ENCODE data around the gene HENMT1.
"Not testable (repeated sequence)": the region's sequence is repeated elsewhere in the genome, so short reads cannot be mapped to it uniquely, and the experiment has no call there.

Gene HENMT1

GRCh38 chr1:108670131-108670773 lies 9.4 kb upstream of the HENMT1 start:
- Histone ChIP-seq H3K27ac (ENCODE audit: insufficient read depth, low read length, poor library complexity, severe bottlenecking) (no peak overlapping the region), H3K36me3 (ENCODE audit: control insufficient read depth, insufficient read depth, low read length) (no peaks in the 10 kb centered on the region), H3K9me3 (ENCODE audit: control insufficient read depth, low read length) (no peaks in the 10 kb centered on the region), H3K27me3 (replicated peaks; ENCODE audit: control insufficient read depth, insufficient read depth, low read length, poor library complexity, severe bottlenecking) (no peaks in the 10 kb centered on the region), H3K4me1 (ENCODE audit: control insufficient read depth, insufficient read depth, low read length, poor library complexity, severe bottlenecking) (no peaks in the 10 kb centered on the region), H3K4me3 (ENCODE audit: insufficient read depth, low read depth, low read length, poor library complexity, severe bottlenecking) (no peak overlapping the region)
- DNase-seq, result no peak

- DNase-seq, result no peak
- Histone ChIP-seq H3K4me1 (ENCODE audit: control insufficient read depth, insufficient read depth, low read length, poor library complexity, severe bottlenecking) (no peaks in the 10 kb centered on the region), H3K27me3 (replicated peaks; ENCODE audit: control insufficient read depth, insufficient read depth, low read length, poor library complexity, severe bottlenecking) (no peaks in the 10 kb centered on the region), H3K36me3 (ENCODE audit: control insufficient read depth, insufficient read depth, low read length) (no peaks in the 10 kb centered on the region), H3K9me3 (ENCODE audit: control insufficient read depth, low read length) (no peaks in the 10 kb centered on the region), H3K4me3 (ENCODE audit: insufficient read depth, low read depth, low read length, poor library complexity, severe bottlenecking) (no peak overlapping the region), H3K27ac (ENCODE audit: insufficient read depth, low read length, poor library complexity, severe bottlenecking) (no peak overlapping the region)
Measured at GRCh38 chr1:108669679-108670078, 8.8 kb upstream of the HENMT1 start.

- Histone ChIP-seq H3K4me1 (ENCODE audit: control insufficient read depth, insufficient read depth, low read length, poor library complexity, severe bottlenecking) (no peaks in the 10 kb centered on the region), H3K36me3 (ENCODE audit: control insufficient read depth, insufficient read depth, low read length) (no peaks in the 10 kb centered on the region), H3K27ac (ENCODE audit: insufficient read depth, low read length, poor library complexity, severe bottlenecking) (no peak overlapping the region), H3K4me3 (ENCODE audit: insufficient read depth, low read depth, low read length, poor library complexity, severe bottlenecking) (no peak overlapping the region), H3K9me3 (ENCODE audit: control insufficient read depth, low read length) (no peaks in the 10 kb centered on the region), H3K27me3 (replicated peaks; ENCODE audit: control insufficient read depth, insufficient read depth, low read length, poor library complexity, severe bottlenecking) (no peaks in the 10 kb centered on the region)
- DNase-seq, result no peak
Measured at GRCh38 chr1:108668777-108669176, 7.9 kb upstream of the HENMT1 start.

- H3K4me1 ChIP-seq (ENCODE audit: control insufficient read depth, insufficient read depth, low read length, poor library complexity, severe bottlenecking); H3K27me3 ChIP-seq (replicated peaks; ENCODE audit: control insufficient read depth, insufficient read depth, low read length, poor library complexity, severe bottlenecking); H3K36me3 ChIP-seq (ENCODE audit: control insufficient read depth, insufficient read depth, low read length); H3K4me3 ChIP-seq (ENCODE audit: insufficient read depth, low read depth, low read length, poor library complexity, severe bottlenecking); H3K27ac ChIP-seq (ENCODE audit: insufficient read depth, low read length, poor library complexity, severe bottlenecking); H3K9me3 ChIP-seq (ENCODE audit: control insufficient read depth, low read length); DNase-seq: not testable (repeated sequence)
Measured at GRCh38 chr1:108667422-108667821, 6.5 kb upstream of the HENMT1 start.

GRCh38 chr1:108665771-108666170 lies 4.9 kb upstream of the HENMT1 start:
- no peaks in the 10 kb centered on the region for H3K9me3 ChIP-seq (ENCODE audit: control insufficient read depth, low read length)
- H3K27ac ChIP-seq (ENCODE audit: insufficient read depth, low read length, poor library complexity, severe bottlenecking), result no peak overlapping the region
- no peaks in the 10 kb centered on the region for H3K27me3 ChIP-seq (replicated peaks; ENCODE audit: control insufficient read depth, insufficient read depth, low read length, poor library complexity, severe bottlenecking)
- DNase-seq, result no peak
- peaks cover 10% of the 10 kb centered on the region for H3K4me1 ChIP-seq (ENCODE audit: control insufficient read depth, insufficient read depth, low read length, poor library complexity, severe bottlenecking)
- H3K36me3 ChIP-seq (ENCODE audit: control insufficient read depth, insufficient read depth, low read length), result no peaks in the 10 kb centered on the region
- H3K4me3 ChIP-seq (ENCODE audit: insufficient read depth, low read depth, low read length, poor library complexity, severe bottlenecking), result no peak overlapping the region

GRCh38 chr1:108665067-108665466 lies 4.2 kb upstream of the HENMT1 start:
- no peaks in the 10 kb centered on the region for H3K36me3 ChIP-seq (ENCODE audit: control insufficient read depth, insufficient read depth, low read length)
- no peak overlapping the region for H3K4me3 ChIP-seq (ENCODE audit: insufficient read depth, low read depth, low read length, poor library complexity, severe bottlenecking)
- no peaks in the 10 kb centered on the region for H3K9me3 ChIP-seq (ENCODE audit: control insufficient read depth, low read length)
- H3K27me3 ChIP-seq (replicated peaks; ENCODE audit: control insufficient read depth, insufficient read depth, low read length, poor library complexity, severe bottlenecking), result no peaks in the 10 kb centered on the region
- no peak for DNase-seq
- peaks cover 10% of the 10 kb centered on the region for H3K4me1 ChIP-seq (ENCODE audit: control insufficient read depth, insufficient read depth, low read length, poor library complexity, severe bottlenecking)
- H3K27ac ChIP-seq (ENCODE audit: insufficient read depth, low read length, poor library complexity, severe bottlenecking), result no peak overlapping the region

- no peaks in the 10 kb centered on the region for H3K9me3 ChIP-seq (ENCODE audit: control insufficient read depth, low read length)
- H3K27me3 ChIP-seq (replicated peaks; ENCODE audit: control insufficient read depth, insufficient read depth, low read length, poor library complexity, severe bottlenecking), result no peaks in the 10 kb centered on the region
- H3K27ac ChIP-seq (ENCODE audit: insufficient read depth, low read length, poor library complexity, severe bottlenecking), result no peak overlapping the region
- no peak overlapping the region for H3K4me3 ChIP-seq (ENCODE audit: insufficient read depth, low read depth, low read length, poor library complexity, severe bottlenecking)
- DNase-seq, result no peak
- peaks cover 10% of the 10 kb centered on the region for H3K4me1 ChIP-seq (ENCODE audit: control insufficient read depth, insufficient read depth, low read length, poor library complexity, severe bottlenecking)
- H3K36me3 ChIP-seq (ENCODE audit: control insufficient read depth, insufficient read depth, low read length), result no peaks in the 10 kb centered on the region
Measured at GRCh38 chr1:108664481-108664880, 3.6 kb upstream of the HENMT1 start.

- Histone ChIP-seq H3K4me1 (ENCODE audit: control insufficient read depth, insufficient read depth, low read length, poor library complexity, severe bottlenecking) (peaks cover 10% of the 10 kb centered on the region), H3K9me3 (ENCODE audit: control insufficient read depth, low read length) (no peaks in the 10 kb centered on the region), H3K4me3 (ENCODE audit: insufficient read depth, low read depth, low read length, poor library complexity, severe bottlenecking) (no peak overlapping the region), H3K27ac (ENCODE audit: insufficient read depth, low read length, poor library complexity, severe bottlenecking) (no peak overlapping the region), H3K27me3 (replicated peaks; ENCODE audit: control insufficient read depth, insufficient read depth, low read length, poor library complexity, severe bottlenecking) (no peaks in the 10 kb centered on the region), H3K36me3 (ENCODE audit: control insufficient read depth, insufficient read depth, low read length) (no peaks in the 10 kb centered on the region)
- DNase-seq, result no peak
Measured at GRCh38 chr1:108663074-108663473, 2.2 kb upstream of the HENMT1 start.

- Histone ChIP-seq H3K27ac (ENCODE audit: insufficient read depth, low read length, poor library complexity, severe bottlenecking) (no peak overlapping the region), H3K4me3 (ENCODE audit: insufficient read depth, low read depth, low read length, poor library complexity, severe bottlenecking) (no peak overlapping the region), H3K27me3 (replicated peaks; ENCODE audit: control insufficient read depth, insufficient read depth, low read length, poor library complexity, severe bottlenecking) (no peaks in the 10 kb centered on the region), H3K9me3 (ENCODE audit: control insufficient read depth, low read length) (no peaks in the 10 kb centered on the region), H3K36me3 (ENCODE audit: control insufficient read depth, insufficient read depth, low read length) (peaks cover 4% of the 10 kb centered on the region), H3K4me1 (ENCODE audit: control insufficient read depth, insufficient read depth, low read length, poor library complexity, severe bottlenecking) (peaks cover 10% of the 10 kb centered on the region)
- DNase-seq, result no peak
Measured at GRCh38 chr1:108657356-108658080, 3.4 kb downstream of the HENMT1 start.

GRCh38 chr1:108653431-108654105 lies 7.3 kb downstream of the HENMT1 start:
- no peaks in the 10 kb centered on the region for H3K27me3 ChIP-seq (replicated peaks; ENCODE audit: control insufficient read depth, insufficient read depth, low read length, poor library complexity, severe bottlenecking)
- DNase-seq, result no peak

More at GRCh38 chr1:108653431-108654105, 7.3 kb downstream of the HENMT1 start:
- no peak overlapping the region for H3K27ac ChIP-seq (ENCODE audit: insufficient read depth, low read length, poor library complexity, severe bottlenecking)
- H3K4me1 ChIP-seq (ENCODE audit: control insufficient read depth, insufficient read depth, low read length, poor library complexity, severe bottlenecking), result no peaks in the 10 kb centered on the region
- no peaks in the 10 kb centered on the region for H3K9me3 ChIP-seq (ENCODE audit: control insufficient read depth, low read length)
- no peak overlapping the region for H3K4me3 ChIP-seq (ENCODE audit: insufficient read depth, low read depth, low read length, poor library complexity, severe bottlenecking)
- H3K36me3 ChIP-seq (ENCODE audit: control insufficient read depth, insufficient read depth, low read length), result peaks cover 4% of the 10 kb centered on the region

Data from effector memory CD4-positive, alpha-beta T cell (primary cell).